ENCODE results near the gene FASTKD1. TPM values are rescaled to one million over a fixed set of nuclear protein-coding genes. Genes with fewer than 3 reads are reported as not detected.
"Not testable (repeated sequence)": the region's sequence is repeated elsewhere in the genome, so short reads cannot be mapped to it uniquely, and the experiment has no call there.

FASTKD1 gene
- total and polyA plus RNA-seq, 2 donors from 2014 or later = 24.2 to 49.8 TPM

DNA sequence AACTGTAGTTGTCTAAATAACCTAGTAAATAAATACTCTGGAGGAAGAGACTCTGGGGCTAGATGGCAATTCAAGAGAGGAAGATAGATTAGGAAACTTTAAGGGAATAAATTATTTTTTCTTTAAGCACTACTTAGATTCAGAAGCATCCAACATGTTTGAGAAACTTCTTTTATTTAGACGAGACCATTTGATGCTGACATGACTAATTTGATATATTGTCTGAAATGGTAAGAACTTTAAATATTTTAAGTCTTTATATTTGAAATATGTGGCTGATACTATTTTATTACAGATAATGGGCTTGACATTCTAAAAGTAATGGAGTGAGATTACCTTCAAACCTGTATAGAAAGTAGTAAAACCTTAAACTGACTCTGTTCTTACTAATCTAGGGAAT, 46.8 kb upstream of the FASTKD1 start:
- no peak overlapping the region for H3K27ac ChIP-seq (ENCODE audit: low read depth in 2 of 2, low read length in 2 of 2)
- no peaks in the 10 kb centered on the region for H3K27me3 ChIP-seq (ENCODE audit: control insufficient read depth, insufficient read depth, low read length)
- TF ChIP-seq, protein P1, sequence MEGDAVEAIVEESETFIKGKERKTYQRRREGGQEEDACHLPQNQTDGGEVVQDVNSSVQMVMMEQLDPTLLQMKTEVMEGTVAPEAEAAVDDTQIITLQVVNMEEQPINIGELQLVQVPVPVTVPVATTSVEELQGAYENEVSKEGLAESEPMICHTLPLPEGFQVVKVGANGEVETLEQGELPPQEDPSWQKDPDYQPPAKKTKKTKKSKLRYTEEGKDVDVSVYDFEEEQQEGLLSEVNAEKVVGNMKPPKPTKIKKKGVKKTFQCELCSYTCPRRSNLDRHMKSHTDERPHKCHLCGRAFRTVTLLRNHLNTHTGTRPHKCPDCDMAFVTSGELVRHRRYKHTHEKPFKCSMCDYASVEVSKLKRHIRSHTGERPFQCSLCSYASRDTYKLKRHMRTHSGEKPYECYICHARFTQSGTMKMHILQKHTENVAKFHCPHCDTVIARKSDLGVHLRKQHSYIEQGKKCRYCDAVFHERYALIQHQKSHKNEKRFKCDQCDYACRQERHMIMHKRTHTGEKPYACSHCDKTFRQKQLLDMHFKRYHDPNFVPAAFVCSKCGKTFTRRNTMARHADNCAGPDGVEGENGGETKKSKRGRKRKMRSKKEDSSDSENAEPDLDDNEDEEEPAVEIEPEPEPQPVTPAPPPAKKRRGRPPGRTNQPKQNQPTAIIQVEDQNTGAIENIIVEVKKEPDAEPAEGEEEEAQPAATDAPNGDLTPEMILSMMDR (IDR thresholded peaks at IDR 0.05; ENCODE audit: borderline replicate concordance, extremely low read depth, insufficient read depth) = no peak
- no peak overlapping the region for H3K9ac ChIP-seq (ENCODE audit: low read length in 3 of 3)
- H3K36me3 ChIP-seq (ENCODE audit: control insufficient read depth in 2 of 3, insufficient read depth in 3 of 3, low read length in 3 of 3) = peaks cover 5 to 8% (median 6%) of the 10 kb centered on the region in 3 donors
- FAIRE-seq (no peak), DNase-seq (no peak)
- H3K9me3 ChIP-seq (ENCODE audit: control insufficient read depth in 2 of 3, insufficient read depth in 1 of 3, low read length in 3 of 3) = peaks cover 0 to 2% (median 0%) of the 10 kb centered on the region in 3 donors
- intact Hi-C loops (cut with DNase I) = no loop called here
- no peak overlapping the region for H3K4me3 ChIP-seq (ENCODE audit: low read length in 3 of 3)
- H3K4me1 ChIP-seq (ENCODE audit: control insufficient read depth in 2 of 3, insufficient read depth in 2 of 3, low read depth in 1 of 3, low read length in 3 of 3) = no peaks in the 10 kb centered on the region

DNA sequence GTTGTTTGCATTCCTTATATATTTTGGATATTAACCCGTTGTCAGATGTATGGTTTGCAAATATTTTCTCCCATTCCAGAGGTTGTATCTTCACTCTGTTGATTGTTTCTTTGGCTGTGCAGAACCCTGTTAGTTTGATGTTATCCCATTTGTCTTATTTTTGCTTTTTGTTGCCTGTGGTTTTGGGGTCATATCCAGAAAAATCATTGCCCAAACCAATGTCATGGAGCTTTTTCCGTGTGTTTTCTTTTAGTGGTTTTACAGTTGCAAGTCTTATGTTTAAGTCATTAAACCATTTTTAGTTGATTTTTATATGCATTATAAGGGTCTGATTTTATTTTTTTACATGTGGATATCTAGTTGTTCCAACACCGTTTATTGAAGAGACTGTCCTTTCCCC, 46.3 kb upstream of the FASTKD1 start:
- H3K9ac ChIP-seq (ENCODE audit: low read length in 3 of 3) = no peak overlapping the region
- H3K36me3 ChIP-seq (ENCODE audit: control insufficient read depth in 2 of 3, insufficient read depth in 3 of 3, low read length in 3 of 3) = peaks cover 8 to 11% (median 11%) of the 10 kb centered on the region in 3 donors
- intact Hi-C loops (cut with DNase I) = no loop called here
- no peak overlapping the region for H3K4me3 ChIP-seq (ENCODE audit: low read length in 3 of 3)
- no peak for DNase-seq
- TF ChIP-seq, protein P1 (IDR thresholded peaks at IDR 0.05; ENCODE audit: borderline replicate concordance, extremely low read depth, insufficient read depth) = no peak
- no peaks in the 10 kb centered on the region for H3K4me1 ChIP-seq (ENCODE audit: control insufficient read depth in 2 of 3, insufficient read depth in 2 of 3, low read depth in 1 of 3, low read length in 3 of 3)
- no peak overlapping the region for H3K27ac ChIP-seq (ENCODE audit: low read depth in 2 of 2, low read length in 2 of 2)
- no peak for FAIRE-seq
- no peaks in the 10 kb centered on the region for H3K27me3 ChIP-seq (ENCODE audit: control insufficient read depth, insufficient read depth, low read length)
- peaks cover 0 to 2% (median 0%) of the 10 kb centered on the region in 3 donors for H3K9me3 ChIP-seq (ENCODE audit: control insufficient read depth in 2 of 3, insufficient read depth in 1 of 3, low read length in 3 of 3)

DNA sequence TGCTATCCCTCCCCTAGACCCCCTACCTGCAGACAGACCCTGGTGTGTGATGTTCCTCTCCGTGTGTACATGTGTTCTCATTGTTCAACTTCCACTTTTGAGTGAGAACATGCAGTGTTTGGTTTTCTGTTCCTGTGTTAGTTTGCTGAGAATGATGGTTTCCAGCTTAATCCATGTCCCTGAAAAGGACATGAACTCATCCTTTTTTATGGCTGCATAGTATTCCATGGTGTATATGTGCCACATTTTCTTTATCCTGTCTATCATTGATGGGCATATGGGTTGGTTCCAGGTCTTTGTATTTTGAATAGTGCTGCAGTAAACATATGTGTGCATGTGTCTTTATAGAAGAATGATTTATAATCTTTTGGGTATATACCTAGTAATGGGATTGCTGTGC, 42.3 kb upstream of the FASTKD1 start:
- not testable (repeated sequence) for H3K4me1 ChIP-seq (ENCODE audit: control insufficient read depth in 2 of 3, insufficient read depth in 2 of 3, low read depth in 1 of 3, low read length in 3 of 3)

DNA sequence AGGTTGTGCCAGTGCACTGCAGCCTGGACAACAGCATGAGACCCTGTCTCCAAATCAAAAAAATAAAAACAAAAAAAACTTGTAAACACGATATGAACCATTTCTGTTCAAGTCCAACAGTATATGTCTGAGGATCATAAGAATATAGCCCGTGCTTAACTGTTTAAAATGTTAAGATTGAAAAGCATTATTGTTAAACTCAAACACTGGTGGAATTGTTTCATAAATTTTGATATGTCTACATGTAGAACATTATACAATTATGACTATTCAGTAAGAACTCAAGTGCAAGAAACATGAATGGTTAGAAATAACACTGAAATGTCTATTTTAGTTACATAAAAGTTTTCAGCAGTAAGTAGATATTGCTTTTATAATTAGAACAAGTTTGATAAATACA, 40.2 kb upstream of the FASTKD1 start:
- no peak for DNase-seq
- TF ChIP-seq, protein P1 (IDR thresholded peaks at IDR 0.05; ENCODE audit: borderline replicate concordance, extremely low read depth, insufficient read depth) = no peak
- Histone ChIP-seq H3K27ac (ENCODE audit: low read depth in 2 of 2, low read length in 2 of 2) (no peak overlapping the region), H3K9ac (ENCODE audit: low read length in 3 of 3) (no peak overlapping the region), H3K27me3 (ENCODE audit: control insufficient read depth, insufficient read depth, low read length) (no peaks in the 10 kb centered on the region), H3K36me3 (ENCODE audit: control insufficient read depth in 2 of 3, insufficient read depth in 3 of 3, low read length in 3 of 3) (peaks cover 10 to 22% (median 12%) of the 10 kb centered on the region in 3 donors), H3K4me3 (ENCODE audit: low read length in 3 of 3) (no peak overlapping the region), H3K4me1 (ENCODE audit: control insufficient read depth in 2 of 3, insufficient read depth in 2 of 3, low read depth in 1 of 3, low read length in 3 of 3) (no peaks in the 10 kb centered on the region), H3K9me3 (ENCODE audit: control insufficient read depth in 2 of 3, insufficient read depth in 1 of 3, low read length in 3 of 3) (peaks cover 0 to 2% (median 0%) of the 10 kb centered on the region in 3 donors)
- intact Hi-C loops (cut with DNase I) = no loop called here
- FAIRE-seq = no peak

More for the DNA sequence above, 42.3 kb upstream of the FASTKD1 start:
- H3K9ac ChIP-seq (ENCODE audit: low read length in 3 of 3); DNase-seq; FAIRE-seq; intact Hi-C loops (cut with DNase I); H3K4me3 ChIP-seq (ENCODE audit: low read length in 3 of 3); H3K9me3 ChIP-seq (ENCODE audit: control insufficient read depth in 2 of 3, insufficient read depth in 1 of 3, low read length in 3 of 3); H3K27ac ChIP-seq (ENCODE audit: low read depth in 2 of 2, low read length in 2 of 2); H3K27me3 ChIP-seq (ENCODE audit: control insufficient read depth, insufficient read depth, low read length): not testable (repeated sequence)
- peaks cover 10 to 16% (median 10%) of the 10 kb centered on the region in 3 donors for H3K36me3 ChIP-seq (ENCODE audit: control insufficient read depth in 2 of 3, insufficient read depth in 3 of 3, low read length in 3 of 3)
